H1 (cell line): ENCODE data around the gene PVALB. TPM values are rescaled to one million over a fixed set of nuclear protein-coding genes. Genes with fewer than 3 reads are reported as not detected.

ENCODE experiments used
- CBX5 ChIP-seq: fragments of 300-800, 300-1000 bp; sonication (generic); IDR thresholded peaks from 2 replicates; pipeline ENCODE4 v1.7.1; 2016; ENCODE audit warnings: antibody characterized with exemption, low read length, low read depth
- CHD2 ChIP-seq: IDR thresholded peaks from 2 replicates; pipeline ENCODE4 v1.6.1; 2012; ENCODE audit warnings: low read length, improper control_type of control experiment
- CHD7 ChIP-seq: fragments of 300-600 bp; sonication (generic); IDR thresholded peaks from 2 replicates; pipeline ENCODE4 v1.7.1; 2012; ENCODE audit warnings: low read length, moderate library complexity, mild to moderate bottlenecking, inconsistent platforms; ENCODE audit not compliant: insufficient replicate concordance
- JUN ChIP-seq: IDR thresholded peaks from 2 replicates; pipeline ENCODE4 v1.6.1; 2011; ENCODE audit warnings: low read depth, mild to moderate bottlenecking, improper control_type of control experiment, low read length
- NRF1 ChIP-seq: IDR thresholded peaks from 2 replicates; pipeline ENCODE4 v1.6.1; 2011; ENCODE audit warnings: mild to moderate bottlenecking, low read depth, low read length, improper control_type of control experiment
- RFX5 ChIP-seq: IDR thresholded peaks from 2 replicates; pipeline ENCODE4 v1.6.1; 2011; ENCODE audit warnings: low read depth, low read length, improper control_type of control experiment, borderline replicate concordance
- RXRA ChIP-seq: IDR thresholded peaks from 2 replicates; pipeline ENCODE4 v1.6.1; 2011; ENCODE audit warnings: low read depth, mild to moderate bottlenecking, low read length, moderate library complexity; ENCODE audit not compliant: insufficient read depth
- SIX5 ChIP-seq: IDR thresholded peaks from 2 replicates; pipeline ENCODE4 v1.6.1; 2011; ENCODE audit warnings: mild to moderate bottlenecking, low read depth, low read length
- SP2 ChIP-seq: IDR thresholded peaks from 2 replicates; pipeline ENCODE4 v1.6.1; 2012; ENCODE audit warnings: mild to moderate bottlenecking, low read length, inconsistent platforms
- polyA plus RNA-seq, 7 experiments: library from polyadenylated mRNA; depleted of rRNA in 3 of 7; stranded (reverse) in 5 of 7; unstranded in 2 of 7; fragments of >200 nt in 5 of 7; fragments of 200-250 nt in 2 of 7; gene quantifications; 1 replicate in 5 of 7; 2 replicates in 1 of 7; 4 replicates in 1 of 7; pipeline versions ENCODE4 v1.2.1 to v1.2.3, GENCODE V29; 2011 to 2013; ENCODE audit warnings: missing spikeins in 2 of 7, mixed read lengths in 2 of 7
- total RNA-seq: library from RNA; stranded (reverse); fragmentation: NEBNext Ultra II Directional; extraction: Animal tissue kit (Norgen Biotek cat#: 25700); gene quantifications from 2 replicates; pipeline ENCODE4 v1.2.1, GENCODE V29; 2021
- TF ChIP-seq, protein P1 (sequence below), 3 experiments: IDR thresholded peaks; 1 replicate in 2 of 3; 2 replicates in 1 of 3; pipeline versions ENCODE4 v1.5.1 to v1.6.1; 2011; ENCODE audit warnings: low read length in 3 of 3, mild to moderate bottlenecking in 3 of 3, inconsistent platforms in 2 of 3, low read depth in 1 of 3, moderate library complexity in 1 of 3; ENCODE audit not compliant: insufficient read depth in 1 of 3; ENCODE audit errors: control extremely low read depth in 1 of 3

The PVALB gene
- total and polyA plus RNA-seq, 2 of the 8 experiments (the other 6 are each of a cell fraction or from before 2014, with no cell fraction given), result 1.7 to 5.4 TPM

DNA sequence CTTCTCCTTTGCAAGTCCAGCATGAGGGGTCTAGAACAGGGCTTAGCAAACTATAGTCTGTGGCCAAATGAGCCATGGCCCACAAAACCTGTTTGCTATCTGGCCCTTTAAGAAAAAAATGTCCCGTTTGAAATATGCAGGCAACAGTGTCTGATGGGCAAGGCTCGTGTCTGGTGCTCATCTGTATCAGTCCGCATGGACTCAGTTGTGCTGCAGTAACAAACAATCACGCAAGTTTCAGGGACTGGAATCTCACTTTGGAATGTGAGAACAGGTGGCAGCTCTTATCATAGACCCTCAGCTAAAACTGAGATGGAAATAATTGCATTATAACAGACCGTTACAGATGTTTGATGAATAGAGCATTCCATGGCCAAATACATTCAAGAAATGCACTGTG lies 19.1 kb upstream of the PVALB start (continued):
- TF ChIP-seq CHD7, result no peak
- no peak for TF ChIP-seq SP2
- TF ChIP-seq NRF1, result no peak
- no peak for TF ChIP-seq CBX5
- TF ChIP-seq SIX5, result no peak
- no peak for TF ChIP-seq CHD2
- no peak for TF ChIP-seq RXRA
- TF ChIP-seq JUN, result no peak
- no peak for TF ChIP-seq RFX5
- TF ChIP-seq, protein P1, sequence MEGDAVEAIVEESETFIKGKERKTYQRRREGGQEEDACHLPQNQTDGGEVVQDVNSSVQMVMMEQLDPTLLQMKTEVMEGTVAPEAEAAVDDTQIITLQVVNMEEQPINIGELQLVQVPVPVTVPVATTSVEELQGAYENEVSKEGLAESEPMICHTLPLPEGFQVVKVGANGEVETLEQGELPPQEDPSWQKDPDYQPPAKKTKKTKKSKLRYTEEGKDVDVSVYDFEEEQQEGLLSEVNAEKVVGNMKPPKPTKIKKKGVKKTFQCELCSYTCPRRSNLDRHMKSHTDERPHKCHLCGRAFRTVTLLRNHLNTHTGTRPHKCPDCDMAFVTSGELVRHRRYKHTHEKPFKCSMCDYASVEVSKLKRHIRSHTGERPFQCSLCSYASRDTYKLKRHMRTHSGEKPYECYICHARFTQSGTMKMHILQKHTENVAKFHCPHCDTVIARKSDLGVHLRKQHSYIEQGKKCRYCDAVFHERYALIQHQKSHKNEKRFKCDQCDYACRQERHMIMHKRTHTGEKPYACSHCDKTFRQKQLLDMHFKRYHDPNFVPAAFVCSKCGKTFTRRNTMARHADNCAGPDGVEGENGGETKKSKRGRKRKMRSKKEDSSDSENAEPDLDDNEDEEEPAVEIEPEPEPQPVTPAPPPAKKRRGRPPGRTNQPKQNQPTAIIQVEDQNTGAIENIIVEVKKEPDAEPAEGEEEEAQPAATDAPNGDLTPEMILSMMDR (IDR thresholded peaks at IDR 0.05; ENCODE audit: control extremely low read depth in 1 of 3, insufficient read depth in 1 of 3, low read depth in 1 of 3, low read length in 3 of 3), result no peak
